Measurements from ENCODE around the gene F7.

GRCh38 chr13:113112893-113113845 is 7.6 kb downstream of the F7 start:
- TF ChIP-seq POLR2A (IDR thresholded peaks at IDR 0.05; ENCODE audit: low read length): no peak
- no peak for TF ChIP-seq GATA1 (IDR thresholded peaks at IDR 0.05; ENCODE audit: low read depth, low read length)
